B cell (primary cell): ENCODE measurements around the gene MYH15. TPM values are rescaled to one million over a fixed set of nuclear protein-coding genes. Genes with fewer than 3 reads are reported as not detected.

ENCODE experiments used
- ATAC-seq: fragments of 200-7000 bp; cut with Tn5 transposase; one replicate; pipeline ENCODE4 v1.10.0; 2021; ENCODE audit warnings: low read depth, mild to moderate bottlenecking, moderate number of reproducible peaks, moderate library complexity
- CTCF ChIA-PET: fragments of 350-600 bp; sonication (Branson Sonifier 250); formaldehyde crosslinking; loops from one replicate; lab custom pipeline; 2021; ENCODE audit warnings: antibody characterized with exemption, inconsistent platforms; lab: Charles Lee
- POLR2A ChIA-PET: fragments of 350-600 bp; sonication (Branson Sonifier 250); formaldehyde crosslinking; loops from one replicate; lab custom pipeline; 2021; ENCODE audit warnings: antibody characterized with exemption; lab: Charles Lee
- DNase-seq: peaks from one replicate; pipeline ENCODE4 v3.0.0; 2013
- H2AFZ ChIP-seq: 2 replicates; pipeline ENCODE4 v1.6.1; 2012; ENCODE audit warnings: mild to moderate bottlenecking, low read depth, low read length; ENCODE audit not compliant: insufficient read depth, poor library complexity, severe bottlenecking
- H3K27ac ChIP-seq, 2 donors: 1 replicate in 1 of 2; 2 replicates in 1 of 2; pipeline ENCODE4 v1.5.1; 2012 to 2013; ENCODE audit warnings: low read length in 2 of 2, mild to moderate bottlenecking in 2 of 2, moderate library complexity in 1 of 2
- H3K27me3 ChIP-seq, 4 experiments: fragments of 200-600 bp in 1 of 4; sonication (generic) in 1 of 4; replicated peaks in 1 of 4; 1 replicate in 2 of 4; 2 replicates in 2 of 4; pipeline versions ENCODE4 v1.6.1 to v1.7.0; 2013 to 2016; ENCODE audit warnings: low read length in 3 of 4, mild to moderate bottlenecking in 2 of 4, mixed read lengths in 1 of 4, moderate library complexity in 1 of 4; ENCODE audit not compliant: insufficient read depth in 4 of 4, control insufficient read depth in 3 of 4; ENCODE audit errors: control extremely low read depth in 1 of 4
- H3K36me3 ChIP-seq, 2 experiments: replicated peaks in 1 of 2; 1 replicate in 1 of 2; 2 replicates in 1 of 2; pipeline versions ENCODE4 v1.6.1 to v1.7.1; 2013; ENCODE audit warnings: low read length in 1 of 2; ENCODE audit not compliant: insufficient read depth in 2 of 2, control insufficient read depth in 1 of 2; ENCODE audit errors: control extremely low read depth in 1 of 2, extremely low read depth in 1 of 2
- H3K4me1 ChIP-seq, 2 donors: fragments of 200-600 bp in 1 of 2; sonication (generic) in 1 of 2; 1 replicate in 1 of 2; 2 replicates in 1 of 2; pipeline versions ENCODE4 v1.5.1 to v1.6.1; 2013 to 2017; ENCODE audit warnings: low read length in 2 of 2; ENCODE audit not compliant: control insufficient read depth in 2 of 2, insufficient read depth in 2 of 2
- H3K4me2 ChIP-seq: replicated peaks from 2 replicates; pipeline ENCODE3; 2012; ENCODE audit warnings: mild to moderate bottlenecking, low read depth, low read length; ENCODE audit not compliant: poor library complexity, severe bottlenecking
- H3K4me3 ChIP-seq, 5 experiments: fragments of 200-600 bp in 1 of 5; sonication (generic) in 1 of 5; 1 replicate in 3 of 5; 2 replicates in 2 of 5; pipeline versions ENCODE4 v1.5.1 to v1.7.0; 2011 to 2016; ENCODE audit warnings: low read length in 4 of 5, mild to moderate bottlenecking in 4 of 5, low read depth in 2 of 5, control low read depth in 1 of 5, moderate library complexity in 1 of 5; ENCODE audit not compliant: insufficient read depth in 1 of 5; ENCODE audit errors: control extremely low read depth in 1 of 5, extremely low read depth in 1 of 5
- H3K79me2 ChIP-seq: fragments of 200-600 bp; sonication (generic); one replicate; pipeline ENCODE4 v1.6.0; 2016; ENCODE audit warnings: low read length; ENCODE audit not compliant: control insufficient read depth, insufficient read depth
- H3K9ac ChIP-seq: fragments of 200-600 bp; sonication (generic); 2 replicates; pipeline ENCODE4 v1.6.1; 2017; ENCODE audit warnings: mild to moderate bottlenecking, low read length, moderate library complexity
- H3K9me3 ChIP-seq, 3 donors: one replicate each; pipeline versions ENCODE4 v1.6.1 to v1.7.1; 2013; ENCODE audit warnings: low read length in 2 of 3; ENCODE audit not compliant: control insufficient read depth in 2 of 3, insufficient read depth in 1 of 3; ENCODE audit errors: control extremely low read depth in 1 of 3
- H4K20me1 ChIP-seq: 2 replicates; pipeline ENCODE4 v1.6.0; 2012; ENCODE audit warnings: mild to moderate bottlenecking, low read length; ENCODE audit not compliant: insufficient read depth, control insufficient read depth, poor library complexity, severe bottlenecking
- H3K27ac Mint-ChIP-seq: one replicate; pipeline ENCODE4 v1.8.0; 2021; ENCODE audit warnings: mixed read lengths
- H3K27me3 Mint-ChIP-seq: one replicate; pipeline ENCODE4 v1.8.0; 2021; ENCODE audit warnings: mixed read lengths
- H3K4me1 Mint-ChIP-seq: one replicate; pipeline ENCODE4 v1.8.0; 2021; ENCODE audit warnings: mixed read lengths
- H3K4me3 Mint-ChIP-seq: one replicate; pipeline ENCODE4 v1.8.0; 2021; ENCODE audit warnings: mixed read lengths
- H3K9me3 Mint-ChIP-seq: one replicate; pipeline ENCODE4 v1.8.0; 2022; ENCODE audit warnings: mixed read lengths; ENCODE audit not compliant: insufficient read depth
- EZH2 ChIP-seq: IDR thresholded peaks from 2 replicates; pipeline ENCODE4 v1.6.1; 2012; ENCODE audit warnings: borderline replicate concordance, low read depth, mild to moderate bottlenecking, moderate library complexity, low read length; ENCODE audit not compliant: insufficient read depth, poor library complexity, severe bottlenecking
- WGBS: methylation state at CpG from one replicate; pipeline ENCODE4 v1.1.5; 2013; ENCODE audit warnings: missing lambda C conversion rate; ENCODE audit not compliant: insufficient coverage; 5-methylcytosine and 5-hydroxymethylcytosine counted together
- intact Hi-C: fragments of 100-400 bp; cut with micrococcal nuclease; formaldehyde crosslinking; loops from one replicate; pipeline ENCODE4 v1.10.0; 2022
- polyA plus RNA-seq: library from polyadenylated mRNA; depleted of rRNA; stranded (reverse); fragments of >200 nt; gene quantifications from 2 replicates; pipeline ENCODE4 v1.2.3, GENCODE V29; 2012
- total RNA-seq, 2 donors: library from RNA; stranded (reverse); fragments of 120-200 nt in 1 of 2; gene quantifications; 1 replicate in 1 of 2; 2 replicates in 1 of 2; pipeline versions ENCODE4 v1.2.3 to v1.2.4, GENCODE V29; 2013 to 2022
- TF ChIP-seq, protein P1 (sequence below): fragments of 200-600 bp; IDR thresholded peaks from one replicate; pipeline ENCODE4 v1.8.0; 2022; ENCODE audit warnings: antibody characterized with exemption, mild to moderate bottlenecking

Gene MYH15
- total and polyA plus RNA-seq, 2 donors (not counting 1 experiment from before 2014, with no cell fraction given) = 0.06 TPM; not detected in 1

DNA sequence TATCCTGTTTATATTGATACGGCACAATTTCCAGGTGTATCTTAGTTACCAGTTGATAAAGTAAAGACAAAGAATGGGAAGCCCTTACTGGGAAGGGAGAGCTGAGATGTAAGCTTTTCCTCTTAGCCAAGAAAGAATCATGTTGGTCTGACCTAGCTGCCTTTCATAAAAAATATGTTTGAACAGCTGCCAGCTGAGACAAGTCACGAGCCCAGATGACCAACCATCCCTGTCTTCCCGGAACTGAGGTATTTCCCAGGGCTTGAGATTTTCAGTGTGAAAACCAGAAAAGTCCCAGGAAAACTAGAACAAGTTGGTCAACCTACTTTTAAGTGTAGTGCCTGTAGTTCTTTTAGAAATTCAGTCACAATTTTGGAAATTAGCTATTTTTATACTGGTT lies 3.6 kb upstream of the MYH15 start:
- POLR2A ChIA-PET = no interaction called here

DNA sequence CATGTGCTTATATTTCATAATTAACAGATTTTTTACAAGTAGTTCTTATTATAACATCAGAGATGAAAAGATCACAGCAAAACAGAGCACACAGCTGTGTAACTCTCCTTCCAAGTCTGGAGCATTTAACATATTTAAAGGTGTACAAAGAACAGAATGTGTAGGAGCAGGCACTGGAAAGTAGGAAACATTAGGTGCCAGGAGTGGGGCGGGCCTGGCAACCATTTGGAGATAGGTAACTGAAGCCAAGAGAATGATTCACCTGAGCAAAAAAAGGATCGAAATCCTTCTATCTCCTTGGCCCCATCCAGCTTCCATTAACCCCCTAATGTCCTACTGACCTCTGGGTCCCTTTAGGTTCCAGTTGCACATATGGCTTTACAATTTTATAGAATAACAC lies 2.3 kb upstream of the MYH15 start:
- peaks cover 9% of the 10 kb centered on the region for H3K27me3 Mint-ChIP-seq
- CTCF ChIA-PET = interaction anchor here (1.0 to 1.1 kb wide), 3 partner anchors 22 to 40 kb away, joined by 3 read pairs; no protein-coding TSS in a partner anchor
- Histone ChIP-seq H2AFZ (no peak overlapping the region), H3K27me3 (no peaks in the 10 kb centered on the region), H3K4me2 (no peak overlapping the region), H3K9me3 (no peaks in the 10 kb centered on the region), H3K27ac (no peak overlapping the region), H3K4me3 (no peak overlapping the region), H3K79me2 (no peaks in the 10 kb centered on the region), H3K9ac (no peak overlapping the region), H3K36me3 (no peaks in the 10 kb centered on the region), H4K20me1 (no peaks in the 10 kb centered on the region), H3K4me1 (no peaks in the 10 kb centered on the region)
- DNase-seq (no peak), ATAC-seq (no peak)
- no peaks in the 10 kb centered on the region for H3K4me1 Mint-ChIP-seq
- POLR2A ChIA-PET = no interaction called here
- no peak overlapping the region for H3K4me3 Mint-ChIP-seq
- no peaks in the 10 kb centered on the region for H3K9me3 Mint-ChIP-seq
- no peak overlapping the region for H3K27ac Mint-ChIP-seq
- intact Hi-C loops = no loop called here
- TF ChIP-seq EZH2 = no peak
- TF ChIP-seq, protein P1, sequence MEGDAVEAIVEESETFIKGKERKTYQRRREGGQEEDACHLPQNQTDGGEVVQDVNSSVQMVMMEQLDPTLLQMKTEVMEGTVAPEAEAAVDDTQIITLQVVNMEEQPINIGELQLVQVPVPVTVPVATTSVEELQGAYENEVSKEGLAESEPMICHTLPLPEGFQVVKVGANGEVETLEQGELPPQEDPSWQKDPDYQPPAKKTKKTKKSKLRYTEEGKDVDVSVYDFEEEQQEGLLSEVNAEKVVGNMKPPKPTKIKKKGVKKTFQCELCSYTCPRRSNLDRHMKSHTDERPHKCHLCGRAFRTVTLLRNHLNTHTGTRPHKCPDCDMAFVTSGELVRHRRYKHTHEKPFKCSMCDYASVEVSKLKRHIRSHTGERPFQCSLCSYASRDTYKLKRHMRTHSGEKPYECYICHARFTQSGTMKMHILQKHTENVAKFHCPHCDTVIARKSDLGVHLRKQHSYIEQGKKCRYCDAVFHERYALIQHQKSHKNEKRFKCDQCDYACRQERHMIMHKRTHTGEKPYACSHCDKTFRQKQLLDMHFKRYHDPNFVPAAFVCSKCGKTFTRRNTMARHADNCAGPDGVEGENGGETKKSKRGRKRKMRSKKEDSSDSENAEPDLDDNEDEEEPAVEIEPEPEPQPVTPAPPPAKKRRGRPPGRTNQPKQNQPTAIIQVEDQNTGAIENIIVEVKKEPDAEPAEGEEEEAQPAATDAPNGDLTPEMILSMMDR = no peak
- WGBS = 100% methylated on average over 1 of the region's 2 CpGs

More for the DNA sequence above, 3.6 kb upstream of the MYH15 start:
- Mint-ChIP-seq H3K4me1 (no peaks in the 10 kb centered on the region), H3K4me3 (no peak overlapping the region), H3K9me3 (no peaks in the 10 kb centered on the region), H3K27ac (no peak overlapping the region), H3K27me3 (peaks cover 15% of the 10 kb centered on the region)
- ATAC-seq = no peak
- no peak for DNase-seq
- H3K4me1 ChIP-seq = no peaks in the 10 kb centered on the region
- H3K9me3 ChIP-seq = no peaks in the 10 kb centered on the region
- H3K9ac ChIP-seq = no peak overlapping the region
- H3K4me2 ChIP-seq = no peak overlapping the region
- intact Hi-C loops = no loop called here
- H2AFZ ChIP-seq = no peak overlapping the region
- no peaks in the 10 kb centered on the region for H3K36me3 ChIP-seq
- H3K4me3 ChIP-seq = no peak overlapping the region
- H3K79me2 ChIP-seq = no peaks in the 10 kb centered on the region
- TF ChIP-seq, protein P1 = no peak
- no peak for TF ChIP-seq EZH2
- H4K20me1 ChIP-seq = no peaks in the 10 kb centered on the region
- 93% methylated on average over 3 of the region's 3 CpGs for WGBS
- no peak overlapping the region for H3K27ac ChIP-seq
- CTCF ChIA-PET = no interaction called here
- H3K27me3 ChIP-seq = no peaks in the 10 kb centered on the region
